ENCODE measurements around the gene SOWAHB. TPM values are rescaled to one million over a fixed set of nuclear protein-coding genes. Genes with fewer than 3 reads are reported as not detected.
"Not testable (repeated sequence)": the region's sequence is repeated elsewhere in the genome, so short reads cannot be mapped to it uniquely, and the experiment has no call there.

Gene SOWAHB
- total RNA-seq, 2 donors from 2014 or later: 1.2 to 2.6 TPM

DNA sequence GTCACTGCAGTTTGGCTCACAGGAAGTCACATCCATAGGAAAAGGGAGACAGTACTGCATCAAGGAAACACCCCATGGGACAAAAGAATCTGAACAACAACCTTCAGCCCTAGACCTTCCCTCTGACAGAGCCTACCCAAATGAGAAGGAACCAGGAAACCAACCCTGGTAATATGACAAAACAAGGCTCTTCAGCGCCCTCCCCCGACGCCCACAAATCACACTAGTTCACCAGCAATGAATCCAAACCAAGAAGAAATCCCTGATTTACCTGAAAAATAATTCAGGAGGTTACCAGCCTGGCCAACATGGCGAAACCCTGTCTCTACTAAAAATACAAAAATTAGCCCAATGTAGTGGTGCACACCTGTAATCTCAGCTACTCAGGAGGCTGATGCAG lies 29.2 kb downstream of the SOWAHB start:
- H3K4me3 Mint-ChIP-seq: peak overlapping the region; percentile 47
- not testable (repeated sequence) for H3K4me1 ChIP-seq (ENCODE audit: control insufficient read depth, insufficient read depth, low read length)

GRCh38 chr4:76867880-76868655 lies 29.9 kb downstream of the SOWAHB start:
- DNase-seq: peak; percentile 96
- peak overlapping the region; percentile 47 for H3K4me3 Mint-ChIP-seq

More for the DNA sequence above, 29.2 kb downstream of the SOWAHB start:
- H3K36me3 ChIP-seq (ENCODE audit: control insufficient read depth, insufficient read depth, low read length); H3K36me3 Mint-ChIP-seq (ENCODE audit: low read depth); H3K27ac ChIP-seq (ENCODE audit: low read depth, low read length); H3K9me3 ChIP-seq (ENCODE audit: control insufficient read depth, low read length); H3K9ac ChIP-seq (ENCODE audit: extremely low read depth, low read length, poor library complexity, severe bottlenecking); H3K9me3 Mint-ChIP-seq; H3K4me3 ChIP-seq (ENCODE audit: low read length); H3K27me3 Mint-ChIP-seq (ENCODE audit: insufficient read depth); H3K27me3 ChIP-seq (ENCODE audit: control insufficient read depth, insufficient read depth, low read length, poor library complexity, severe bottlenecking): not testable (repeated sequence)
- peak overlapping the region; percentile 99 for H3K27ac Mint-ChIP-seq
- peak; percentile 80 for DNase-seq
- peaks cover 25% of the 10 kb centered on the region for H3K4me1 Mint-ChIP-seq
- WGBS, 2 experiments (ENCODE audit: insufficient coverage in 1 of 2, insufficient read length in 1 of 2): 76% methylated on average over 4 of the region's 4 CpGs; no CpG with 5 or more reads in 1 of the 2 experiments
- TF ChIP-seq, protein P1, sequence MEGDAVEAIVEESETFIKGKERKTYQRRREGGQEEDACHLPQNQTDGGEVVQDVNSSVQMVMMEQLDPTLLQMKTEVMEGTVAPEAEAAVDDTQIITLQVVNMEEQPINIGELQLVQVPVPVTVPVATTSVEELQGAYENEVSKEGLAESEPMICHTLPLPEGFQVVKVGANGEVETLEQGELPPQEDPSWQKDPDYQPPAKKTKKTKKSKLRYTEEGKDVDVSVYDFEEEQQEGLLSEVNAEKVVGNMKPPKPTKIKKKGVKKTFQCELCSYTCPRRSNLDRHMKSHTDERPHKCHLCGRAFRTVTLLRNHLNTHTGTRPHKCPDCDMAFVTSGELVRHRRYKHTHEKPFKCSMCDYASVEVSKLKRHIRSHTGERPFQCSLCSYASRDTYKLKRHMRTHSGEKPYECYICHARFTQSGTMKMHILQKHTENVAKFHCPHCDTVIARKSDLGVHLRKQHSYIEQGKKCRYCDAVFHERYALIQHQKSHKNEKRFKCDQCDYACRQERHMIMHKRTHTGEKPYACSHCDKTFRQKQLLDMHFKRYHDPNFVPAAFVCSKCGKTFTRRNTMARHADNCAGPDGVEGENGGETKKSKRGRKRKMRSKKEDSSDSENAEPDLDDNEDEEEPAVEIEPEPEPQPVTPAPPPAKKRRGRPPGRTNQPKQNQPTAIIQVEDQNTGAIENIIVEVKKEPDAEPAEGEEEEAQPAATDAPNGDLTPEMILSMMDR (conservative IDR thresholded peaks at IDR 0.05): peak; percentile 46

GRCh38 chr4:76867377-76867776 lies 30.6 kb downstream of the SOWAHB start:
- no peaks in the 10 kb centered on the region for H3K27me3 Mint-ChIP-seq (ENCODE audit: insufficient read depth)
- H3K4me3 Mint-ChIP-seq: peak overlapping the region; percentile 47
- H3K36me3 Mint-ChIP-seq (ENCODE audit: low read depth): no peaks in the 10 kb centered on the region
- no peaks in the 10 kb centered on the region for H3K36me3 ChIP-seq (ENCODE audit: control insufficient read depth, insufficient read depth, low read length)
- no peaks in the 10 kb centered on the region for H3K9me3 Mint-ChIP-seq
- H3K9ac ChIP-seq (ENCODE audit: extremely low read depth, low read length, poor library complexity, severe bottlenecking): peak overlapping the region; percentile 49
- H3K4me1 ChIP-seq (ENCODE audit: control insufficient read depth, insufficient read depth, low read length): no peaks in the 10 kb centered on the region
- H3K9me3 ChIP-seq (ENCODE audit: control insufficient read depth, low read length): no peaks in the 10 kb centered on the region
- TF ChIP-seq, protein P1 (conservative IDR thresholded peaks at IDR 0.05): no peak
- no peak overlapping the region for H3K4me3 ChIP-seq (ENCODE audit: low read length)
- no peaks in the 10 kb centered on the region for H3K27me3 ChIP-seq (ENCODE audit: control insufficient read depth, insufficient read depth, low read length, poor library complexity, severe bottlenecking)
- no peak for DNase-seq
- WGBS, 2 experiments (ENCODE audit: insufficient coverage in 1 of 2, insufficient read length in 1 of 2): 77 to 85% methylated on average over 3 to 7 of the region's 7 CpGs
- peak overlapping the region; percentile 99 for H3K27ac Mint-ChIP-seq
- no peak overlapping the region for H3K27ac ChIP-seq (ENCODE audit: low read depth, low read length)
- H3K4me1 Mint-ChIP-seq: peaks cover 25% of the 10 kb centered on the region

More at GRCh38 chr4:76867880-76868655, 29.9 kb downstream of the SOWAHB start:
- H3K27me3 ChIP-seq (ENCODE audit: control insufficient read depth, insufficient read depth, low read length, poor library complexity, severe bottlenecking): no peaks in the 10 kb centered on the region
- H3K4me1 Mint-ChIP-seq: peaks cover 25% of the 10 kb centered on the region
- peak overlapping the region; percentile 99 for H3K27ac Mint-ChIP-seq
- H3K36me3 ChIP-seq (ENCODE audit: control insufficient read depth, insufficient read depth, low read length): no peaks in the 10 kb centered on the region
- H3K9ac ChIP-seq (ENCODE audit: extremely low read depth, low read length, poor library complexity, severe bottlenecking): peak overlapping the region; percentile 49
- no peaks in the 10 kb centered on the region for H3K36me3 Mint-ChIP-seq (ENCODE audit: low read depth)
- H3K4me1 ChIP-seq (ENCODE audit: control insufficient read depth, insufficient read depth, low read length): no peaks in the 10 kb centered on the region
- no peaks in the 10 kb centered on the region for H3K27me3 Mint-ChIP-seq (ENCODE audit: insufficient read depth)
- no peak overlapping the region for H3K4me3 ChIP-seq (ENCODE audit: low read length)
- no peaks in the 10 kb centered on the region for H3K9me3 Mint-ChIP-seq
- 59 to 61% methylated on average over 7 to 16 of the region's 16 CpGs for WGBS, 2 experiments (ENCODE audit: insufficient coverage in 1 of 2, insufficient read length in 1 of 2)
- TF ChIP-seq, protein P1 (conservative IDR thresholded peaks at IDR 0.05): peak; percentile 40
- H3K27ac ChIP-seq (ENCODE audit: low read depth, low read length): no peak overlapping the region
- H3K9me3 ChIP-seq (ENCODE audit: control insufficient read depth, low read length): no peaks in the 10 kb centered on the region
